PFSK-1 (cell line): ENCODE measurements around the gene SLC39A1.

Experiments
- POLR2AphosphoS5 ChIP-seq: IDR thresholded peaks from 2 replicates; pipeline ENCODE4 v1.6.1; 2012; ENCODE audit warnings: low read depth, mild to moderate bottlenecking, control low read depth, low read length, moderate library complexity
- SIN3A ChIP-seq: IDR thresholded peaks from 2 replicates; pipeline ENCODE4 v1.6.1; 2012; ENCODE audit warnings: mild to moderate bottlenecking, low read length, moderate library complexity, borderline replicate concordance; ENCODE audit not compliant: insufficient read depth
- TAF1 ChIP-seq: IDR thresholded peaks from 2 replicates; pipeline ENCODE4 v1.6.1; 2012; ENCODE audit warnings: low read length, control low read depth, borderline replicate concordance; ENCODE audit not compliant: insufficient read depth

DNA sequence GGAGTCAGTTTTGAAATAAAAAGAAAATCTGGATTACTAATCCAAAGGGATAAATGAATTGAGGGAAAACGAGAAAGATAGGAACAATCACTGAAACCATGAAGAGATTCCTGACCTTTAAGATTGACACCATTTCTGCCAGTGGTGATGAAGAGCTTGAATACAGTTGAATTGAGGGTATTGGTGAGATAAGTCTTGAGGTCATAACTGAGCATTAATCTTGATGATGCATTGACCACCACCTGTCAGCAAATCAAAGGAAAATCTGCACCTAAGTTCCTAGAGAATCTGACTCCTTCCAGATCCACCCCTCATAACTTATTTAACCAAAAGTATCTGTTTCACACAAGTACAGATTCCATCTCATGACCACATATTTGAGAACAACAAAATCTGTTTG is 48.8 kb upstream of the SLC39A1 start:
- TF ChIP-seq SIN3A (no peak), POLR2AphosphoS5 (no peak), TAF1 (no peak)
